B cell (primary cell): ENCODE measurements around the gene CCDC124.

ENCODE experiments used
- CTCF ChIP-seq: fragments of 200-600 bp; IDR thresholded peaks from one replicate; pipeline ENCODE4 v1.8.0; 2022; ENCODE audit warnings: antibody characterized with exemption, mild to moderate bottlenecking
- EZH2 ChIP-seq: IDR thresholded peaks from 2 replicates; pipeline ENCODE4 v1.6.1; 2012; ENCODE audit warnings: borderline replicate concordance, low read depth, mild to moderate bottlenecking, moderate library complexity, low read length; ENCODE audit not compliant: insufficient read depth, poor library complexity, severe bottlenecking

- TF ChIP-seq CTCF: no peak
- TF ChIP-seq EZH2: no peak
Measured at GRCh38 chr19:17931532-17932191, 1.2 kb upstream of the CCDC124 start.
